Vagina (tissue), 2 donors: Measurements from ENCODE around the gene PAX7. TPM values are rescaled to one million over a fixed set of nuclear protein-coding genes. Genes with fewer than 3 reads are reported as not detected.

Source experiments
- DNase-seq, 2 donors: peaks; one replicate each; pipeline ENCODE4 v3.0.0-alpha.2; 2017; ENCODE audit errors: extremely low spot score in 2 of 2
- H3K27ac ChIP-seq: fragments of 200-600 bp; sonication (generic); one replicate; pipeline ENCODE4 v1.5.1; 2019
- H3K27me3 ChIP-seq: fragments of 200-600 bp; sonication (generic); one replicate; pipeline ENCODE4 v1.5.1; 2019
- H3K36me3 ChIP-seq, 2 donors: fragments of 200-600 bp; sonication (generic); one replicate each; pipeline ENCODE4 v1.5.1; 2017 to 2019
- H3K4me1 ChIP-seq: fragments of 200-600 bp; sonication (generic); one replicate; pipeline ENCODE4 v1.5.1; 2019
- H3K4me3 ChIP-seq, 2 donors: fragments of 200-600 bp; sonication (generic); 1 replicate in 1 of 2; 2 replicates in 1 of 2; pipeline ENCODE4 v1.5.1; 2016 to 2019
- H3K9me3 ChIP-seq: fragments of 200-600 bp; sonication (generic); one replicate; pipeline ENCODE4 v1.5.1; 2019
- POLR2A ChIP-seq, 2 donors: fragments of 450-650 bp; IDR thresholded peaks; one replicate each; pipeline ENCODE4 v1.6.1; 2017; ENCODE audit warnings: antibody characterized with exemption in 2 of 2, mild to moderate bottlenecking in 2 of 2, moderate library complexity in 2 of 2
- POLR2AphosphoS5 ChIP-seq, 2 donors: sonication (generic); formaldehyde crosslinking; IDR thresholded peaks; one replicate each; pipeline ENCODE4 v1.9.0; 2017; ENCODE audit warnings: antibody characterized with exemption in 2 of 2, mild to moderate bottlenecking in 2 of 2, low read depth in 1 of 2; ENCODE audit not compliant: insufficient read depth in 1 of 2
- intact Hi-C: fragments of 100-400 bp; cut with DNase I; formaldehyde crosslinking; loops from one replicate; pipeline ENCODE4 v1.15.1; 2023
- total RNA-seq: library from RNA; depleted of rRNA; stranded (reverse); fragments of >200 nt; gene quantifications from one replicate; pipeline ENCODE4 v1.2.3, GENCODE V29; 2016
- TF ChIP-seq, protein P1 (sequence below), 3 experiments: fragments of 450-650 bp in 2 of 3; fragments of 200-600 bp in 1 of 3; sonication (generic) in 1 of 3; IDR thresholded peaks; one replicate each; pipeline ENCODE4 v1.5.1; 2017 to 2019; ENCODE audit warnings: antibody characterized with exemption in 3 of 3, mild to moderate bottlenecking in 2 of 3, moderate library complexity in 2 of 3

Gene PAX7
- total RNA-seq, 1 donor from 2014 or later: not detected

GRCh38 chr1:18602533-18603211 lies 28.0 kb upstream of the PAX7 start:
- Histone ChIP-seq H3K4me1 (peaks cover 8% of the 10 kb centered on the region), H3K27me3 (no peaks in the 10 kb centered on the region), H3K4me3 (no peak overlapping the region), H3K27ac (no peak overlapping the region), H3K9me3 (no peaks in the 10 kb centered on the region), H3K36me3 (no peaks in the 10 kb centered on the region)
- DNase-seq: no peak
- TF ChIP-seq POLR2AphosphoS5 (IDR thresholded peaks at IDR 0.05; ENCODE audit: insufficient read depth in 1 of 2, low read depth in 1 of 2) (no peak), POLR2A (IDR thresholded peaks at IDR 0.05) (no peak)
- TF ChIP-seq, protein P1, sequence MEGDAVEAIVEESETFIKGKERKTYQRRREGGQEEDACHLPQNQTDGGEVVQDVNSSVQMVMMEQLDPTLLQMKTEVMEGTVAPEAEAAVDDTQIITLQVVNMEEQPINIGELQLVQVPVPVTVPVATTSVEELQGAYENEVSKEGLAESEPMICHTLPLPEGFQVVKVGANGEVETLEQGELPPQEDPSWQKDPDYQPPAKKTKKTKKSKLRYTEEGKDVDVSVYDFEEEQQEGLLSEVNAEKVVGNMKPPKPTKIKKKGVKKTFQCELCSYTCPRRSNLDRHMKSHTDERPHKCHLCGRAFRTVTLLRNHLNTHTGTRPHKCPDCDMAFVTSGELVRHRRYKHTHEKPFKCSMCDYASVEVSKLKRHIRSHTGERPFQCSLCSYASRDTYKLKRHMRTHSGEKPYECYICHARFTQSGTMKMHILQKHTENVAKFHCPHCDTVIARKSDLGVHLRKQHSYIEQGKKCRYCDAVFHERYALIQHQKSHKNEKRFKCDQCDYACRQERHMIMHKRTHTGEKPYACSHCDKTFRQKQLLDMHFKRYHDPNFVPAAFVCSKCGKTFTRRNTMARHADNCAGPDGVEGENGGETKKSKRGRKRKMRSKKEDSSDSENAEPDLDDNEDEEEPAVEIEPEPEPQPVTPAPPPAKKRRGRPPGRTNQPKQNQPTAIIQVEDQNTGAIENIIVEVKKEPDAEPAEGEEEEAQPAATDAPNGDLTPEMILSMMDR (IDR thresholded peaks at IDR 0.05): no peak
- intact Hi-C loops: loop anchor here (10.0 kb wide), 1 partner anchor 222 kb away; no protein-coding TSS in a partner anchor

DNA sequence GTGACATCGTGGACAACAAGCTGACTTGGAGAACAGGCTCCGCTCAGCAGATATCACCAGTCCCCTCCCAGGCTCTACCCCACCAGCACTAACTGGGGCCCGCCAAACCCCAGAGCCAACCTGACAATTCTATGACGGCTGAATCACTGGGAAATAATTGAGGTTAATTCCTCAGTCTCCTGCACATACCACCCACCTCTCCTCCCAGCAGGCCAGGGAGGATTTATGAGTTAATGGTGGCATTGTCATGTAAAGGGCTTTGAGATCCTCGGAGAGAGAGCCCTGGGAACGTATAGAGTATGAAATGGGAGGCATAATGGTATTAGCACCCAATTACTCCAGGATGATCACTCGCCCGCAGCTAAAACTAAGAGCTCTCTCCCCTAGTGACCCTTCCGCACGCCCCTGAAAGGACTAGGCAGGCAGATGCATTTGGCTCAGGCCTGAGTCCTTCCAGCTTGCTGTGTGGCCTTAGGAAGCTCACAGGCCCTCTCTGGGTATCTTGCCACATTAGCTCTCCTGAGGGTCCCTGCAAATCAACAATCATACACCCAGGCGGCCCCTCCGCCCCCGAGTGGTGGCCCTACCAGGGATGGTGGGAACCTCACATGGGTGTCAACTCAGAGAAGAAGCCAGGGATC lies 27.3 kb upstream of the PAX7 start:
- TF ChIP-seq POLR2A (IDR thresholded peaks at IDR 0.05): no peak
- TF ChIP-seq, protein P1 (IDR thresholded peaks at IDR 0.05): no peak
- TF ChIP-seq POLR2AphosphoS5 (IDR thresholded peaks at IDR 0.05; ENCODE audit: insufficient read depth in 1 of 2, low read depth in 1 of 2): no peak
- no peaks in the 10 kb centered on the region for H3K36me3 ChIP-seq
- no peaks in the 10 kb centered on the region for H3K27me3 ChIP-seq
- no peak overlapping the region for H3K4me3 ChIP-seq
- H3K9me3 ChIP-seq: no peaks in the 10 kb centered on the region
- no peak overlapping the region for H3K27ac ChIP-seq
- intact Hi-C loops: loop anchor here (10.0 kb wide), 1 partner anchor 221 kb away; no protein-coding TSS in a partner anchor
- H3K4me1 ChIP-seq: peaks cover 8% of the 10 kb centered on the region
- no peak for DNase-seq

DNA sequence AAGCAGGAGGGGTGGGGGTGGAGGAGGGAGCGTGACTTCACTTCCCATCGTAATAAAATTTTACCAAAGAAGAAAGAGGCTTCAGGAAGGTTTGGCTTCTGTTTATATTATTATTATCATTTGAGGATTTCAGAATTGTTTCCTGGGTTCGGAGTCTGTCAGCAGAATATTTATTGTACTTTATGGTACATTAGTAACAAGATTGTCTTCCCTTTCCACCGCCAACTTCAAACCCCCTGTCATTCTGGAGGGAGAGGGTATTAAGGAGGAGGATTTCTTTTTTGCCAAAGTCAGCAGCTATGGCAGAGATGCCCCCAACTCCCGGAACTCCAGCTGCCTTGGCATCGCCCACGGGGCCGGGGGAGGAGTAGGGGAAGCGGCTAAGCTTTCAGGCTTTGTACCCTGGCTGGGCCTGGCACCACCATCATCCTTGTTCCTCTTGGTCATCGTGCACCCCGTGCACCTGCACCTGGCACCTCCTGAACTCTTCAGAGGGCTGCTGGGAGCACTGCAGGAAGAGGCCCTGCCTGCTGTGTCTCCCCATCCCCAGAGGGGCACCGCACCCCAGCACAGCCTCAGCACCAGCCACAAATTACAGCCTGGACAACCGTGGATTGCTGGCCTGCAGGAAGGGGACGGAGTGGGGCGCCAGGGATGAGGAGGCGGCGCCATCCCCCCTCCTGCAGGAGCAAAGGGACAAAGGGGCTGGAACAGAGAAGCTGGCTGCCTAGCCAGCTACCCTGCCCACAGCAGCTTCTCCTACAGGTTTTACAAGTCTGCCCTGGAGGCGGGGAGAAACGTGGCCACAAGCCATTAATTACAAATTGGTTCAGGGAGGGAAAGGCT lies 24.0 kb upstream of the PAX7 start:
- no peaks in the 10 kb centered on the region for H3K9me3 ChIP-seq
- no peaks in the 10 kb centered on the region for H3K4me1 ChIP-seq
- intact Hi-C loops: loop anchor here (10.0 kb wide), 1 partner anchor 218 kb away; no protein-coding TSS in a partner anchor
- no peak overlapping the region for H3K4me3 ChIP-seq
- DNase-seq: no peak
- no peak for TF ChIP-seq POLR2AphosphoS5 (IDR thresholded peaks at IDR 0.05; ENCODE audit: insufficient read depth in 1 of 2, low read depth in 1 of 2)
- no peak for TF ChIP-seq POLR2A (IDR thresholded peaks at IDR 0.05)
- H3K27ac ChIP-seq: no peak overlapping the region
- no peaks in the 10 kb centered on the region for H3K36me3 ChIP-seq
- no peaks in the 10 kb centered on the region for H3K27me3 ChIP-seq

DNA sequence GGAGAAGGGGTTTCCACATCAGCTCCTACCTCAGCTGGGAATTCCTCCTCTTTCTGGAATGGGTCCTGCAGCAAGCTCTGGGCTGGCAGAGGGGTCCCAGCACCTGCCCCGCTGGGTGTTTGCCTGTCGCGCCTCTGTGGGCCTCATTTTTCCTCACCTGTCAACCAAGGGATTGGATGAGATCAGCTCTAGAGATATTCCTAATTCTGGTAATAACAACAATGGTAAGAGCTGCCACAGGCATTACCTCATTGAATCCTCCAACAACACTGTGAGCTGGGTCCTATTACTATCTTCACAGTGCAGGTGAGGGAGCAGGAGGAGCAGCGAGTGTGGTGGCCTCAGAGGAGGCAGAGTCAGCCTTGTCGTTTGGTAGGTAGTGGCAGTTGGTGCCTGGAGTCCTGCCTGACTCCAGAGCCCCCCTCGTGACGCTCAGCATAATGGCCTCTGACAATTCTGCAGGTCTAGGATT lies 23.3 kb upstream of the PAX7 start:
- no peak overlapping the region for H3K4me3 ChIP-seq
- TF ChIP-seq, protein P1 (IDR thresholded peaks at IDR 0.05): no peak
- TF ChIP-seq POLR2A (IDR thresholded peaks at IDR 0.05) (no peak), POLR2AphosphoS5 (IDR thresholded peaks at IDR 0.05; ENCODE audit: insufficient read depth in 1 of 2, low read depth in 1 of 2) (no peak)
- H3K4me1 ChIP-seq: no peaks in the 10 kb centered on the region
- no peak for DNase-seq
- H3K36me3 ChIP-seq: no peaks in the 10 kb centered on the region
- H3K9me3 ChIP-seq: no peaks in the 10 kb centered on the region
- no peak overlapping the region for H3K27ac ChIP-seq
- H3K27me3 ChIP-seq: no peaks in the 10 kb centered on the region
- intact Hi-C loops: loop anchor here (10.0 kb wide), 1 partner anchor 217 kb away; no protein-coding TSS in a partner anchor

DNA sequence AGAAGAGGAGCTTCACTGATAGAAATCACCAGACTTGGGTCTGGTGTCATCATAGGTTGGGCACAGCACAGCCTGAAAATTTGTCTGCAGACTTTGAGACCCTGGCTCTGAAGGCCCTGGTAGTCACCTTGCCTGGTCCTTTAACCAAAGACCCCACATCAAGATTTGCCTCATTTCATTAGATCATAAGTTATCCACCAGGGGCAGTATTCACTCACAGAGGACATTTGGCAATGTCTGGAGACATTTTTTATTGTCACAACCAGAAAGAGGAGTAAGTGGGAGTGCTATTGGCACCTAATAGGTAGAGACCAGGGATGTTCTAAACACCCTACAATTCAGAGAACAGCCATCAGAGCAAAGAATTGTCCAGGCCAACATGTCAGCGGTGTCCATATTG lies 22.1 kb upstream of the PAX7 start:
- Histone ChIP-seq H3K27me3 (no peaks in the 10 kb centered on the region), H3K4me1 (no peaks in the 10 kb centered on the region), H3K36me3 (no peaks in the 10 kb centered on the region), H3K4me3 (no peak overlapping the region), H3K9me3 (no peaks in the 10 kb centered on the region), H3K27ac (no peak overlapping the region)
- intact Hi-C loops: loop anchor here (10.0 kb wide), 1 partner anchor 216 kb away; no protein-coding TSS in a partner anchor
- no peak for DNase-seq
- TF ChIP-seq, protein P1 (IDR thresholded peaks at IDR 0.05): no peak
- no peak for TF ChIP-seq POLR2A (IDR thresholded peaks at IDR 0.05)
- no peak for TF ChIP-seq POLR2AphosphoS5 (IDR thresholded peaks at IDR 0.05; ENCODE audit: insufficient read depth in 1 of 2, low read depth in 1 of 2)
